ENCODE results near the gene DGKH. TPM values are rescaled to one million over a fixed set of nuclear protein-coding genes. Genes with fewer than 3 reads are reported as not detected.

Gene DGKH
- total RNA-seq, 2 donors from 2014 or later, result 4.6 to 8.9 TPM

- TF ChIP-seq POLR2A (IDR thresholded peaks at IDR 0.05), result no peak
- TF ChIP-seq CTCF (IDR thresholded peaks at IDR 0.05), result no peak
- TF ChIP-seq POLR2AphosphoS5 (IDR thresholded peaks at IDR 0.05), result no peak
- no peaks in the 10 kb centered on the region for H3K27me3 ChIP-seq (replicated peaks; ENCODE audit: insufficient read depth)
- H3K36me3 ChIP-seq, result no peaks in the 10 kb centered on the region
- WGBS, result 88% methylated on average over 4 of the region's 4 CpGs
- no peak overlapping the region for H3K4me3 ChIP-seq
- H3K9me3 ChIP-seq, result no peaks in the 10 kb centered on the region
- H3K4me1 ChIP-seq (replicated peaks), result no peaks in the 10 kb centered on the region
- intact Hi-C loops (cut with DNase I), result no loop called here
- no peak overlapping the region for H3K27ac ChIP-seq
- no peak for DNase-seq (ENCODE audit: low spot score)
Measured at GRCh38 chr13:42232671-42233070, 184.2 kb downstream of the DGKH start.

GRCh38 chr13:42233726-42234125 lies 185.3 kb downstream of the DGKH start:
- no peaks in the 10 kb centered on the region for H3K27me3 ChIP-seq (replicated peaks; ENCODE audit: insufficient read depth)
- H3K36me3 ChIP-seq, result no peaks in the 10 kb centered on the region
- 43% methylated on average over 1 of the region's 1 CpG for WGBS
- H3K4me3 ChIP-seq, result no peak overlapping the region
- H3K4me1 ChIP-seq (replicated peaks), result no peaks in the 10 kb centered on the region
- no peak overlapping the region for H3K27ac ChIP-seq
- no peak for TF ChIP-seq CTCF (IDR thresholded peaks at IDR 0.05)
- no peak for TF ChIP-seq POLR2A (IDR thresholded peaks at IDR 0.05)
- TF ChIP-seq POLR2AphosphoS5 (IDR thresholded peaks at IDR 0.05), result no peak
- H3K9me3 ChIP-seq, result no peaks in the 10 kb centered on the region
- intact Hi-C loops (cut with DNase I), result no loop called here
- DNase-seq (ENCODE audit: low spot score), result no peak

DNA sequence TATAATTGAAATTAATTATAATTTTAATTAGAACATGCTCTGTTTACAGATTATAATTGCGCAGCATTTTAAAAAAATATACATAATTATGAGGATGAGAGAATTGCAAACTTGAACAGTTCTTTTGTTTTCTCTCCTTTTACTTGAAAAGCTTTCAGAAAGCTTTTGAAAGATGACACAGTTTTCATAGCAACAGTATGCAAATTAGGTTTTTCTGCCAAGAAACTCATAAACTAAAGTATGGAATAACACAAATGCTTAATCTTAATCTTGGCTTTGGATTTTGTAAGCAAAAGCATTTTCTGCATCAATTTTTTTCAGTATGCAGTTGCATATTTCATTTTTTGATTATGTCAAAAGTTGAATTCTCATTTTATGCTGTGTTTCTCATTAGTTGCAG lies 190.7 kb downstream of the DGKH start:
- no peak for TF ChIP-seq POLR2A (IDR thresholded peaks at IDR 0.05)
- no peak for TF ChIP-seq POLR2AphosphoS5 (IDR thresholded peaks at IDR 0.05)
- TF ChIP-seq CTCF (IDR thresholded peaks at IDR 0.05), result no peak
- Histone ChIP-seq H3K27ac (no peak overlapping the region), H3K36me3 (no peaks in the 10 kb centered on the region), H3K4me3 (no peak overlapping the region), H3K4me1 (replicated peaks) (no peaks in the 10 kb centered on the region), H3K9me3 (no peaks in the 10 kb centered on the region), H3K27me3 (replicated peaks; ENCODE audit: insufficient read depth) (no peaks in the 10 kb centered on the region)
- DNase-seq (ENCODE audit: low spot score), result no peak
- 90% methylated on average over 1 of the region's 1 CpG for WGBS
- intact Hi-C loops (cut with DNase I), result no loop called here

DNA sequence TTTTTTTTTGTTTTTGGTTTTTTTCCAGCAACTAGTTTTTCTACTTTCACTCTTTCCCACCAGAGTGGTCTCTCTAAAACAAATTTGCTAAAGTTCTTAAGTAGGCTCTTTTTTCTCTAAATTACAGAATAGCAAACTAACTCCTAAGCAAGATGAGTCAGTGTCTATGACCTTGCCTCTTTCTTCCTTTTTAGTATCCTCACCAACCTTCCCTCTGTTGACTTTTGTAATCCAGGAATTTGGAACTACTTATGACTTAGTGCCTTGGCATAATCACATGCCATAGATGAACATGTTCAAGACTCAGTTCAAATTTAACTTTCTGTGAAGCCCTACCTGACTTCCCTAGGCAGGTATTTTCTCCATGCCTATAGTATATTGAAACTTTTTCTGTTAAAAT lies 191.2 kb downstream of the DGKH start:
- H3K4me1 ChIP-seq (replicated peaks), result no peaks in the 10 kb centered on the region
- no peaks in the 10 kb centered on the region for H3K36me3 ChIP-seq
- no peak overlapping the region for H3K27ac ChIP-seq
- TF ChIP-seq CTCF (IDR thresholded peaks at IDR 0.05) (no peak), POLR2AphosphoS5 (IDR thresholded peaks at IDR 0.05) (no peak), POLR2A (IDR thresholded peaks at IDR 0.05) (no peak)
- DNase-seq (ENCODE audit: low spot score), result no peak
- H3K4me3 ChIP-seq, result no peak overlapping the region
- H3K27me3 ChIP-seq (replicated peaks; ENCODE audit: insufficient read depth), result no peaks in the 10 kb centered on the region
- intact Hi-C loops (cut with DNase I), result no loop called here
- no peaks in the 10 kb centered on the region for H3K9me3 ChIP-seq

DNA sequence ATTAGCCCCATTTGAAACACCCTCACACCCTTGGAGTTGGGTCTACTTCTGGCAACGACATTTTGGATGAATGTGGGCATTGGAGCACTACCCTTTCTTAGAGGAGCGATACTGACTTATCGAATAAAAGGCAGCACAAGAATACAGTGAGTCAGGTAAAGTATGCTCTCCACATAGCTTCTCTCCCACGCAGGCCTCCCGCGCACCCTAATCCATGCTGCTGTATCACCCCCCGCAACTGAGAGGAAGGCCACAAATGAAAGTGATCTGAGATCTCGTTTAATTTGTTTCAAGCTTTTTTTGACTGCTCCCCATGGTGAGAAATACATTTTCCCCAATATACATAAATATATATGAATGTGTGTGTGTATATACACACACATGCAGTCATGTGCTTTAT lies 198.1 kb downstream of the DGKH start:
- no peak for TF ChIP-seq POLR2AphosphoS5 (IDR thresholded peaks at IDR 0.05)
- TF ChIP-seq POLR2A (IDR thresholded peaks at IDR 0.05), result no peak
- TF ChIP-seq CTCF (IDR thresholded peaks at IDR 0.05), result no peak
- WGBS, result 97% methylated on average over 8 of the region's 8 CpGs
- intact Hi-C loops (cut with DNase I), result no loop called here

More for the DNA sequence above, 198.1 kb downstream of the DGKH start:
- no peak for DNase-seq (ENCODE audit: low spot score)
- no peaks in the 10 kb centered on the region for H3K9me3 ChIP-seq
- no peaks in the 10 kb centered on the region for H3K4me1 ChIP-seq (replicated peaks)
- no peak overlapping the region for H3K27ac ChIP-seq
- no peaks in the 10 kb centered on the region for H3K27me3 ChIP-seq (replicated peaks; ENCODE audit: insufficient read depth)
- H3K36me3 ChIP-seq, result no peaks in the 10 kb centered on the region
- H3K4me3 ChIP-seq, result no peak overlapping the region

All from prostate gland (tissue), 2 donors.